WTC11 (cell line): ENCODE measurements around the gene TLX2. TPM values are rescaled to one million over a fixed set of nuclear protein-coding genes. Genes with fewer than 3 reads are reported as not detected.

Experiments used
- ATAC-seq: fragments of 200-7000 bp; cut with Tn5 transposase; 2 replicates; pipeline ENCODE4 v1.10.0; 2021; ENCODE audit warnings: mild to moderate bottlenecking, moderate library complexity
- CTCF ChIA-PET: fragments of 300-600 bp; sonication (Branson Sonifier 250); formaldehyde crosslinking; loops from one replicate; lab custom pipeline; 2021; ENCODE audit warnings: antibody characterized with exemption; lab: Charles Lee
- POLR2A ChIA-PET: fragments of 350-600 bp; sonication (Branson Sonifier 250); formaldehyde crosslinking; loops from one replicate; lab custom pipeline; 2021; ENCODE audit warnings: antibody characterized with exemption; lab: Charles Lee
- DNase-seq: peaks from one replicate; pipeline ENCODE4 v3.0.0; 2021; ENCODE audit warnings: low spot score
- H3K27ac Mint-ChIP-seq: 2 replicates; pipeline ENCODE4 v1.8.0; 2021; ENCODE audit warnings: mixed read lengths
- H3K27me3 Mint-ChIP-seq: 2 replicates; pipeline ENCODE4 v1.8.0; 2021; ENCODE audit warnings: low read depth, mild to moderate bottlenecking, moderate library complexity, mixed read lengths
- H3K36me3 Mint-ChIP-seq: 2 replicates; pipeline ENCODE4 v1.8.0; 2021; ENCODE audit warnings: mixed read lengths
- H3K4me1 Mint-ChIP-seq: 2 replicates; pipeline ENCODE4 v1.8.0; 2022; ENCODE audit warnings: mixed read lengths
- H3K4me3 Mint-ChIP-seq: 2 replicates; pipeline ENCODE4 v1.8.0; 2021; ENCODE audit warnings: mild to moderate bottlenecking, moderate library complexity, mixed read lengths
- H3K9me3 Mint-ChIP-seq: 2 replicates; pipeline ENCODE4 v1.8.0; 2021; ENCODE audit warnings: mixed read lengths
- CREB1 ChIP-seq: sonication (generic); formaldehyde crosslinking; IDR thresholded peaks from 2 replicates; pipeline ENCODE4 v1.8.0; 2023; ENCODE audit warnings: mild to moderate bottlenecking, missing genetic modification reagents
- ELF4 ChIP-seq: sonication (generic); formaldehyde crosslinking; IDR thresholded peaks from 2 replicates; pipeline ENCODE4 v1.8.1; 2022; ENCODE audit warnings: low read depth, mild to moderate bottlenecking, moderate library complexity, missing genetic modification reagents
- FOXP1 ChIP-seq: sonication (generic); formaldehyde crosslinking; IDR thresholded peaks from 2 replicates; pipeline ENCODE4 v1.8.0; 2022; ENCODE audit warnings: missing genetic modification reagents, mild to moderate bottlenecking, moderate library complexity, borderline replicate concordance
- GRHL2 ChIP-seq: fragments of 250-450 bp; sonication (Bioruptor Pico); IDR thresholded peaks from 2 replicates; pipeline ENCODE4 v1.8.0; 2022; ENCODE audit warnings: mild to moderate bottlenecking, moderate library complexity; ENCODE audit not compliant: insufficient replicate concordance, severe bottlenecking
- HMGXB4 ChIP-seq: sonication (generic); formaldehyde crosslinking; IDR thresholded peaks from 2 replicates; pipeline ENCODE4 v1.8.1; 2023; ENCODE audit warnings: mild to moderate bottlenecking, moderate library complexity, missing genetic modification reagents
- IRF2 ChIP-seq: sonication (generic); formaldehyde crosslinking; IDR thresholded peaks from 2 replicates; pipeline ENCODE4 v1.8.0; 2022; ENCODE audit warnings: low read depth, missing genetic modification reagents, borderline replicate concordance
- KAT7 ChIP-seq: sonication (generic); formaldehyde crosslinking; IDR thresholded peaks from 2 replicates; pipeline ENCODE4 v1.8.1; 2023; ENCODE audit warnings: missing genetic modification reagents, mild to moderate bottlenecking, borderline replicate concordance
- NR1H2 ChIP-seq: sonication (generic); formaldehyde crosslinking; IDR thresholded peaks from 2 replicates; pipeline ENCODE4 v1.9.0; 2021; ENCODE audit warnings: mild to moderate bottlenecking, moderate library complexity, missing genetic modification reagents
- NR2C2 ChIP-seq: sonication (generic); formaldehyde crosslinking; IDR thresholded peaks from 2 replicates; pipeline ENCODE4 v1.8.0; 2022; ENCODE audit warnings: mild to moderate bottlenecking, missing genetic modification reagents
- PREB ChIP-seq: sonication (generic); formaldehyde crosslinking; IDR thresholded peaks from 2 replicates; pipeline ENCODE4 v1.8.1; 2022; ENCODE audit warnings: mild to moderate bottlenecking, missing genetic modification reagents, moderate library complexity, borderline replicate concordance
- RELA ChIP-seq: sonication (generic); formaldehyde crosslinking; IDR thresholded peaks from 2 replicates; pipeline ENCODE4 v1.8.1; 2022; ENCODE audit warnings: missing genetic modification reagents, mild to moderate bottlenecking, borderline replicate concordance
- TEAD1 ChIP-seq: sonication (generic); formaldehyde crosslinking; IDR thresholded peaks from 2 replicates; pipeline ENCODE4 v1.8.0; 2022; ENCODE audit warnings: mild to moderate bottlenecking, missing genetic modification reagents
- USF1 ChIP-seq: sonication (generic); formaldehyde crosslinking; IDR thresholded peaks from 2 replicates; pipeline ENCODE4 v1.8.0; 2022; ENCODE audit warnings: mild to moderate bottlenecking, missing genetic modification reagents
- ZNF138 ChIP-seq: sonication (generic); formaldehyde crosslinking; conservative IDR thresholded peaks from 2 replicates; pipeline ENCODE4 v1.8.1; 2022; ENCODE audit warnings: mild to moderate bottlenecking, moderate library complexity, missing genetic modification reagents
- ZNF219 ChIP-seq: sonication (generic); formaldehyde crosslinking; IDR thresholded peaks from 2 replicates; pipeline ENCODE4 v1.8.0; 2023; ENCODE audit warnings: missing genetic modification reagents, mild to moderate bottlenecking, borderline replicate concordance
- ZNF317 ChIP-seq: sonication (generic); formaldehyde crosslinking; IDR thresholded peaks from 2 replicates; pipeline ENCODE4 v1.8.1; 2023; ENCODE audit warnings: low read depth, mild to moderate bottlenecking, moderate library complexity, missing genetic modification reagents, borderline replicate concordance
- ZNF423 ChIP-seq: fragments of 250-450 bp; sonication (Bioruptor Pico); IDR thresholded peaks from 2 replicates; pipeline ENCODE4 v2.1.2; 2022; ENCODE audit warnings: mild to moderate bottlenecking, moderate library complexity
- ZSCAN18 ChIP-seq: fragments of 250-450 bp; sonication (Bioruptor Pico); IDR thresholded peaks from 2 replicates; pipeline ENCODE4 v2.1.2; 2022; ENCODE audit warnings: mild to moderate bottlenecking, moderate library complexity
- total RNA-seq: library from RNA; stranded (reverse); gene quantifications from 3 replicates; pipeline ENCODE4 v1.2.3, GENCODE V29; 2021

TLX2 gene
- total RNA-seq, 1 experiment from 2014 or later = 0.26 TPM

- peaks cover 11% of the 10 kb centered on the region for H3K27me3 Mint-ChIP-seq
- DNase-seq = no peak
Observed at GRCh38 chr2:74527741-74528140, 13.5 kb downstream of the TLX2 start.

GRCh38 chr2:74528600-74529356 lies 14.5 kb downstream of the TLX2 start:
- no peak for TF ChIP-seq CREB1 (CRISPR knock-in tag)
- TF ChIP-seq FOXP1 (CRISPR knock-in tag) = 0 out of 2 replicates have a peak, but pooled peaks have one; percentile 27
- Mint-ChIP-seq H3K4me1 (peaks cover 14% of the 10 kb centered on the region), H3K36me3 (peaks cover 34% of the 10 kb centered on the region), H3K9me3 (0 out of 2 replicates have a peak, but pooled peaks cover 3% of the 10 kb centered on the region), H3K27ac (peak overlapping the region; percentile 93), H3K27me3 (peaks cover 3% of the 10 kb centered on the region), H3K4me3 (peak overlapping the region; percentile 99)
- CTCF ChIA-PET = interaction anchor here (0.7 to 2.2 kb wide), 7 partner anchors 12 to 137 kb away, joined by 3 to 9 read pairs (median 4); partner anchors contain the start of genes CCDC142, LOXL3, PCGF1 and TTC31
- ATAC-seq (no peak), DNase-seq (no peak)
- POLR2A ChIA-PET = interaction anchor here (0.8 to 1.4 kb wide), 3 partner anchors 25 to 71 kb away, joined by 3 to 7 read pairs (median 3); partner anchors contain the start of genes LOXL3 and WBP1

More at GRCh38 chr2:74527741-74528140, 13.5 kb downstream of the TLX2 start:
- peaks cover 14% of the 10 kb centered on the region for H3K4me1 Mint-ChIP-seq
- TF ChIP-seq HMGXB4 (CRISPR knock-in tag) (no peak), ZNF219 (no peak)
- POLR2A ChIA-PET = no interaction called here
- 0 out of 2 replicates have a peak, but pooled peaks cover 3% of the 10 kb centered on the region for H3K9me3 Mint-ChIP-seq
- H3K4me3 Mint-ChIP-seq = peak overlapping the region; percentile 99
- no peak overlapping the region for H3K27ac Mint-ChIP-seq
- CTCF ChIA-PET = no interaction called here
- peaks cover 28% of the 10 kb centered on the region for H3K36me3 Mint-ChIP-seq
- no peak for ATAC-seq

- H3K4me3 Mint-ChIP-seq = peak within 1 kb of the TSS; percentile 99
- H3K9me3 Mint-ChIP-seq = 0 out of 2 replicates have a peak, but pooled peaks cover 3% of the 10 kb centered on the region
- H3K4me1 Mint-ChIP-seq = peaks cover 14% of the 10 kb centered on the region
- no peaks in the 10 kb centered on the region for H3K27me3 Mint-ChIP-seq
- peak within 1 kb of the TSS; percentile 93 for H3K27ac Mint-ChIP-seq
- ChIA-PET POLR2A (interaction anchor here (0.8 to 1.4 kb wide), 4 partner anchors 24 to 72 kb away, joined by 3 to 7 read pairs (median 3); partner anchors contain the start of genes LOXL3, MRPL53 and WBP1), CTCF (interaction anchor here (0.7 to 2.2 kb wide), 10 partner anchors 13 to 195 kb away, joined by 3 to 9 read pairs (median 4); partner anchors contain the start of genes CCDC142, LOXL3, PCGF1 and TTC31)
- DNase-seq = peak; percentile 99
- H3K36me3 Mint-ChIP-seq = peaks cover 38% of the 10 kb centered on the region
- ATAC-seq = peak; percentile 93
- TF ChIP-seq USF1 (CRISPR knock-in tag) (0 out of 2 replicates have a peak, but pooled peaks have one; percentile 23), GRHL2 (CRISPR knock-in tag) (no peak), ZSCAN18 (no peak), NR2C2 (peak; percentile 76), IRF2 (CRISPR knock-in tag) (no peak), KAT7 (CRISPR knock-in tag) (0 out of 2 replicates have a peak, but pooled peaks have one; percentile 80), FOXP1 (CRISPR knock-in tag) (peak; percentile 11; the same call in 1 of the 2 replicates), ZNF317 (0 out of 2 replicates have a peak, but pooled peaks have one; percentile 38), ELF4 (CRISPR knock-in tag) (0 out of 2 replicates have a peak, but pooled peaks have one; percentile 67), ZNF138 (CRISPR knock-in tag) (no peak), NR1H2 (CRISPR knock-in tag) (no peak), ZNF423 (CRISPR knock-in tag) (no peak), RELA (peak; percentile 63; the same call in 1 of the 2 replicates), HMGXB4 (CRISPR knock-in tag) (peak; percentile 91; the same call in 1 of the 2 replicates), PREB (peak; percentile 35; the same call in 1 of the 2 replicates), TEAD1 (CRISPR knock-in tag) (peak; percentile 66)
Observed at GRCh38 chr2:74529357-74530238, 15.3 kb downstream of the TLX2 start, which contains the start of the genes AUP1 and HTRA2. Gene AUP1 (minus strand): TSS chr2:74529706. CDS start chr2:74529629, 77 bp downstream. Gene HTRA2 (plus strand): TSS chr2:74529933. CDS start chr2:74530007, 74 bp downstream.
